GM18502 (cell line): Measurements from ENCODE around the gene HAL.

Experiments
- ATAC-seq: cut with Tn5 transposase; IDR thresholded peaks from one replicate; pipeline ENCODE4 v1.9.1; 2021; ENCODE audit warnings: mild to moderate bottlenecking; ENCODE audit not compliant: unreplicated experiment, poor library complexity

HAL gene

GRCh38 chr12:96014943-96015599 lies 18.9 kb upstream of the HAL start:
- no peak for ATAC-seq

GRCh38 chr12:96007729-96008128 lies 11.6 kb upstream of the HAL start:
- no peak for ATAC-seq

GRCh38 chr12:96006727-96007126 lies 10.6 kb upstream of the HAL start:
- ATAC-seq, result no peak

GRCh38 chr12:96000858-96001257 lies 4.7 kb upstream of the HAL start:
- no peak for ATAC-seq

GRCh38 chr12:95999484-95999883 lies 3.3 kb upstream of the HAL start:
- no peak for ATAC-seq

GRCh38 chr12:95998611-95999286 lies 2.6 kb upstream of the HAL start:
- peak; percentile 98 for ATAC-seq

- ATAC-seq, result no peak
Measured at GRCh38 chr12:95997911-95998510, 1.9 kb upstream of the HAL start.

- ATAC-seq, result no peak
Measured at GRCh38 chr12:95997276-95997675, 1.1 kb upstream of the HAL start.

GRCh38 chr12:95995238-95996031 lies 709 bp downstream of the HAL start:
- ATAC-seq, result no peak

GRCh38 chr12:95994476-95994875 lies 1.7 kb downstream of the HAL start:
- ATAC-seq, result no peak

- no peak for ATAC-seq
Measured at GRCh38 chr12:95993907-95994306, 2.2 kb downstream of the HAL start.

GRCh38 chr12:95990136-95990535 lies 6.0 kb downstream of the HAL start:
- no peak for ATAC-seq

- ATAC-seq, result no peak
Measured at GRCh38 chr12:95989504-95990123, 6.5 kb downstream of the HAL start.

- ATAC-seq, result no peak
Measured at GRCh38 chr12:95988506-95989275, 7.5 kb downstream of the HAL start.

GRCh38 chr12:95986635-95987570 lies 9.2 kb downstream of the HAL start:
- no peak for ATAC-seq

GRCh38 chr12:95984682-95985081 lies 11.5 kb downstream of the HAL start:
- ATAC-seq, result no peak

- ATAC-seq, result no peak
Measured at GRCh38 chr12:95982602-95983001, 13.5 kb downstream of the HAL start.

- ATAC-seq, result no peak
Measured at GRCh38 chr12:95980437-95980836, 15.7 kb downstream of the HAL start.

- ATAC-seq, result no peak
Measured at GRCh38 chr12:95978774-95979173, 17.4 kb downstream of the HAL start.
